Measurements from ENCODE around the gene YJU2. TPM values are rescaled to one million over a fixed set of nuclear protein-coding genes. Genes with fewer than 3 reads are reported as not detected.

YJU2 gene
- total and polyA plus RNA-seq, 2 experiments from 2014 or later: 28.8 to 33.4 TPM

- Histone ChIP-seq H3K4me2 (no peak overlapping the region), H3K9me2 (ENCODE audit: insufficient read depth) (no peaks in the 10 kb centered on the region), H2AFZ (no peak overlapping the region), H3K27me3 (ENCODE audit: insufficient read depth) (no peaks in the 10 kb centered on the region), H3K27ac (ENCODE audit: low read depth) (no peak overlapping the region), H3F3A (replicated peaks; ENCODE audit: low read depth) (peaks cover 6% of the 10 kb centered on the region; the same call in 1 of the 2 replicates), H3K4me3 (no peak overlapping the region), H3K36me3 (ENCODE audit: insufficient read depth) (no peaks in the 10 kb centered on the region), H4K20me1 (replicated peaks; ENCODE audit: insufficient read depth) (no peaks in the 10 kb centered on the region; the same call in 1 of the 2 replicates), H3K79me2 (replicated peaks; ENCODE audit: insufficient read depth) (no peaks in the 10 kb centered on the region), H3K4me1 (ENCODE audit: insufficient read depth) (no peaks in the 10 kb centered on the region)
- DNase-seq (ENCODE audit: low spot score) (no peak), ATAC-seq (no peak)
- H3K4me1 Mint-ChIP-seq: peaks cover 4% of the 10 kb centered on the region
- no peak overlapping the region for H3K27ac Mint-ChIP-seq
- H3K27me3 Mint-ChIP-seq (ENCODE audit: insufficient read depth, low read depth, poor library complexity): peaks cover 16% of the 10 kb centered on the region
- H3K4me3 Mint-ChIP-seq: no peak overlapping the region
- no peak for TF ChIP-seq ETS1 (IDR thresholded peaks at IDR 0.05)
- no peak for TF ChIP-seq STAT1 (IDR thresholded peaks at IDR 0.05; ENCODE audit: unreplicated experiment)
- TF ChIP-seq EZH2 (IDR thresholded peaks at IDR 0.05; ENCODE audit: low read depth, unreplicated experiment): no peak
- no peak for TF ChIP-seq CREB1 (CRISPR knock-in tag; IDR thresholded peaks at IDR 0.05; ENCODE audit: low read depth)
- H3K9me3 Mint-ChIP-seq: peaks cover 5% of the 10 kb centered on the region; the same call in 1 of the 3 replicates
- H3K36me3 Mint-ChIP-seq (ENCODE audit: low read depth): peaks cover 8% of the 10 kb centered on the region
Observed at GRCh38 chr19:4213116-4213515, 33.8 kb upstream of the YJU2 start.

GRCh38 chr19:4215807-4216206 lies 31.1 kb upstream of the YJU2 start:
- H3K79me2 ChIP-seq (replicated peaks; ENCODE audit: insufficient read depth): no peaks in the 10 kb centered on the region
- H4K20me1 ChIP-seq (replicated peaks; ENCODE audit: insufficient read depth): no peaks in the 10 kb centered on the region
- no peaks in the 10 kb centered on the region; the same call in 2 of the 3 replicates for H3K4me1 Mint-ChIP-seq
- no peak overlapping the region for H3K4me2 ChIP-seq
- H3K36me3 ChIP-seq (ENCODE audit: insufficient read depth): no peaks in the 10 kb centered on the region
- peaks cover 5% of the 10 kb centered on the region; the same call in 1 of the 3 replicates for H3K9me3 Mint-ChIP-seq
- H3K4me3 ChIP-seq: no peak overlapping the region
- H2AFZ ChIP-seq: no peak overlapping the region
- ATAC-seq (no peak), DNase-seq (ENCODE audit: low spot score) (no peak)
- H3F3A ChIP-seq (replicated peaks; ENCODE audit: low read depth): peaks cover 6% of the 10 kb centered on the region; the same call in 1 of the 2 replicates
- H3K4me1 ChIP-seq (ENCODE audit: insufficient read depth): no peaks in the 10 kb centered on the region
- H3K27ac ChIP-seq (ENCODE audit: low read depth): no peak overlapping the region
- no peak overlapping the region for H3K4me3 Mint-ChIP-seq
- H3K27me3 ChIP-seq (ENCODE audit: insufficient read depth): no peaks in the 10 kb centered on the region
- H3K36me3 Mint-ChIP-seq (ENCODE audit: low read depth): peaks cover 16% of the 10 kb centered on the region
- H3K27me3 Mint-ChIP-seq (ENCODE audit: insufficient read depth, low read depth, poor library complexity): peaks cover 20% of the 10 kb centered on the region
- no peaks in the 10 kb centered on the region for H3K9me2 ChIP-seq (ENCODE audit: insufficient read depth)
- H3K27ac Mint-ChIP-seq: no peak overlapping the region
- TF ChIP-seq CREB1 (CRISPR knock-in tag; IDR thresholded peaks at IDR 0.05; ENCODE audit: low read depth) (no peak), ZNF114 (CRISPR knock-in tag; IDR thresholded peaks at IDR 0.05) (no peak), NANOG (IDR thresholded peaks at IDR 0.05; ENCODE audit: borderline replicate concordance) (no peak), STAT1 (IDR thresholded peaks at IDR 0.05; ENCODE audit: unreplicated experiment) (no peak), EZH2phosphoT487 (IDR thresholded peaks at IDR 0.05; ENCODE audit: unreplicated experiment) (no peak), ZNF462 (CRISPR knock-in tag; IDR thresholded peaks at IDR 0.05) (no peak), REST (IDR thresholded peaks at IDR 0.05; ENCODE audit: unreplicated experiment) (no peak), ETS1 (IDR thresholded peaks at IDR 0.05) (no peak), POLR2AphosphoS5 (IDR thresholded peaks at IDR 0.05; ENCODE audit: low read depth) (no peak)
